NCI-H748 (cell line): ENCODE measurements around the gene CATSPER2.
"Not testable (repeated sequence)": the region's sequence is repeated elsewhere in the genome, so short reads cannot be mapped to it uniquely, and the experiment has no call there.

ENCODE experiments used
- DNase-seq: peaks from one replicate; lab custom pipeline; 2025; ENCODE audit not compliant: unreplicated experiment; lab: John Stamatoyannopoulos, UW

The CATSPER2 gene

DNA sequence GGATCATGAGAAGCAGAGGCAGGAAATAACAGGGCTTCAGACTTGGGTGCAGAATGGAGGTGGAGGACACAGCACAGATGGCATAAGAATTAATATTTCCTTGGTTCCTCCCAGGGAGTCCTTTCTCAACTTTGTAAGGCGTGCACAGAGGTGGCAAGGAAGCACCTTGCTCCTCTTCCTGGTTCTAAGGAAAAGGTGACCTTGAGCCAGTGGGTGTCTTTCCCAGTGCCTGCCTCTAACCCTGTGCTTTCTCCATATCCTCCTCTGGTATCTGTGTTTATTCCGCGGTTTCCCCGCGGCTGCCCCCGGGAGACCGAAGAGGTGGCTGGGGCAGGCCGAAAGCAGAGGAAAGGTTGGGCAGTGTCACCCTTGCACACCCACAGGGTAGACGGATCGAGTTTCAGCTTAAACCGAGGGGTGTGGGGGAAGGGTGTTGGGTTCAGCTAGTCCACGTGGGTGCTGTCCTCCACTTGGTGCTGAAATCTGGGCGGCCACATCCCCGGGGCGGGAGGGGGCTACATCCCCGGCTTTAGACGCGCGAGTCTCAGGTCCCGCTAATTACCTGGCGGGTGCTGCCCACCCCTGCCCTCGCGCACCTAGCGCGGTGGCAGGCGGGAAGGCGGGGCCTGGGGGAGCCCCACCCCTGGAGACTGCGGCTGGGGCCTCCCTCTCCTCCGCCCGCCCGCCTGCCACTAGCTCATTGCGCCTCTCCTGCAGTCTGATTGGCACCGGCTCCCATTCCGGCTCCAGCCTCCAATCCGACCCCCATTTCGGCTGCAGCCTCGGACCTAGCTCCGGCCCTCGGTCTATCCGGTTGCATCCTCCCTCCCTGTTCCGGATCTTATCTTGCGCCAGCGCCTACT, 55.1 kb downstream of the CATSPER2 start, which contains the start of gene CKMT1B:
Gene CKMT1B, plus strand, starts transcription at position 700 of the 863 bp plus-strand sequence. CDS start 192 bp downstream, outside the sequence.
- not testable (repeated sequence) for DNase-seq

DNA sequence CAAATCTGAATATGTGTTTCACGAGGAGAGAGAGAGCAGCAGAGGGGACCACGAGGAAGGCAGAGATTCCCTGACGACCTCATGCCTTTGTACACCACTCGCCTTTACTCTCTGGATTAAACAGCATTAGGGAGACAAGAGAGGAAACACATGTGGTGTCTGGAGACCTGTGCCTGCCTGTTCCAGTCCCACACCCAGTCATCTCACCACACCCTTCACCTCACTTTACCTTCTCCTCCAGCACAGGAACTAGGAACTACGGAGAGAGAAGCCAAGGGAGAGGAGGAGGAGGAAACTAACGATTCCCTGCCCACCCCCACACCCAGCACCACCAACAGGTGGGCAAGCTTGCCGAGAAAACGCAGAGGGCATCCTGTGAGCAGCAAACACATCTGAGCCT, 55.8 kb downstream of the CATSPER2 start:
- DNase-seq = not testable (repeated sequence)

DNA sequence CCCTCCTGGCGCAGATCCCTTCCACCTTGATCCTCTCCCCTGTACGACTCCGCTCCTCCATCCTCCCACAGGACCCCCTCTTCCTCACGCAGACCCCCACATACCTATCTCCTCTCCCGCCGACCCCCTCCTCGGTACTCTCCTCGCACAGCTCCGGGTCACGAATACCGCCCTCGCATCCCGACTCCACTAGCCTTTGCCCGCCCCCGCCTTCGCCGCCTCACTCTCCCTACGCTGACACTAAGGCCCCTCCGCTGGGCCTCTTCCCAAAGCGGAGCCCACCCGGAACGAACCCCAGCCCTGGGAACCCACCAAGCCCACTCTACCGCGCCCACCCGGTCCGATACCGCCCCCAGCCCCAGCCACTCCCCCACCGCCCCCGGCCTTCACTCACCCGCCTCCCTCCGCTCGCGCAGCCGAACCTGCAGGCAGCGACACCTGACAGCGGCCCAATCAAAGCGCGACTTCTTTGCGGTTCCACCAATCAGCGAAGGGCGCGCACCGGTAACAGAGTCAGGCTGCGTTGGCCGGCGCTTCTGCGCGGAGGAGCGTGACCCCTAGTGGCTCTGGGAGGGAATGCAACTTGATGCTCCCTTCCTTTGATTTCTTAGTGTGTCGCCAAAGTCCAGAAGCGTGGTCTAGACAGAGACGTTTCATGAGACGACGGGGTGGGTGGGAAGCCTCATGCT, 58.7 kb downstream of the CATSPER2 start, which contains the start of gene PPIP5K1:
Gene PPIP5K1, minus strand, starts transcription at position 431 of the 689 bp plus-strand sequence. CDS start 5,704 bp downstream, outside the sequence.
- not testable (repeated sequence) for DNase-seq
